ENCODE measurements around the gene LTBP4.

LTBP4 gene

DNA sequence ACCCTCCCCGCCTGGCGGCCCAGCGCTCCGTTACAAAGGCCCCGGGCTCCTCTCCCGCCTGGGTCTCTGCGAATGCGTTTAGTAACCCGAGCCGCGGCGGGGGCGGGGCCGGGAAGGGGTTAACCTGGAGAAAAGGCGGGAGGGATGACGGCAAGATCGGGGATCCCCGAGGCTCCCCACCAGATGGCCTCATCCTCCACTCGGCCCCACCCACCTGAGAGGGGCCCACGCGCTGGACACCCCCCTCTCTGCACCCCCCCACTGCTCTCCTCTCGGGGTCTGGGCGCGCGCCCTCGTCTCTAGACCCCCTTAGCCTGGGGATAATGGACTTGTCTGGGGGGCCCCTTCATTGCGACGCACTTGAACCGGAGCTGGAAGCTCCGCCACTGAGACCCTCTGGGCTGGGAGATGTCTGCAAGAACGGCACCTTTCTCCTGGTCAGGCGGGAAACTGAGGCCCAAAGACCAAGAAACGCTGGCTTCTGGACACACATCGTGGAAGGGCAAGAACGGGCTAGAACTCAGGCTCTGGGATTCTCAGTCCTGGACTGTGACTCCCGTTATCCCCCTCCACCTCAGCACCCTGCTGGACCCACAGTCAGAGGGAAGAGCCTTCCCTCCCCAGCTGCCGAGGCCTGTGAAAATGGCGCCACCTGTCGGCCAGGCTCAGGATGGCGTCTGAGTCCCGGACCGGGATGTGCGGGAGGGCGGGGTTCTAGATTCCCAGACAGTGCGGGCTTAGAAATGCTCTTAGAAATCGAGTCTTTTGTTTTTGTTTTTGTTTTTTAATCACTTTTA, 2.9 kb upstream of the LTBP4 start:
- Histone ChIP-seq H3K4me2 (peak overlapping the region; percentile 93 to 100 (median 98)), H3K27ac (0 out of 22 replicates have a peak overlapping the region, but pooled peaks of 1 of the 11 experiments have one; percentile 22), H3K4me1 (peaks cover 60 to 80% (median 76%) of the 10 kb centered on the region in 10 experiments), H3K36me3 (no peaks in the 10 kb centered on the region), H4K20me1 (peaks cover 0 to 13% (median 0%) of the 10 kb centered on the region in 11 experiments; a peak in 3 of 22 replicates), H3K27me3 (peaks cover 26 to 49% (median 33%) of the 10 kb centered on the region in 11 experiments), H3K9me3 (replicated peaks in 1 of 11) (no peaks in the 10 kb centered on the region), H3K4me3 (peak overlapping the region; percentile 32 to 59 (median 48); a peak in 19 of 20 replicates), H3K9ac (peak overlapping the region in 4 of 11 experiments; percentile 42 to 63 (median 50); a peak in 8 of 22 replicates)
- TF ChIP-seq Cebpa-rat (IDR thresholded peaks at IDR 0.05): no peak

DNA sequence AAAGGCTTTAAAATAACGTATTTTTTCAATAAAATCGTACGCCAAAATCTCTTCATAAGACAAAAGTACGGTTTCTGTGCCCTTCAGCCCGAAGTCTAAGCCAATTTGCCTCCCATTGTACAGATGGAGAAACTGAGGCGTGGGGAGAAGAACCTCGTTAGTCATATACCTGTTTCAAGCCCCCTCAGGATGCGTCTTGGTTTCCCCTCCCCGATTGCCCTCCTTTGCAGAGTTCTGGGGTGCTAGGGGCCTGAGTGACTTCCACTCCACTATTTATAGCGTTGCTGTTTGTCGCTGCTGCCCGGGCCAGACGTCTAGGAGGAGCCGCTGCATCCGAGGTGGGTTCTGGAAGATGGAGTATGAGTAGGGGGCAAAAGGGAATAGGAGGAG, 2.3 kb upstream of the LTBP4 start:
- Histone ChIP-seq H3K9ac (peak overlapping the region in 6 of 11 experiments; percentile 53 to 86 (median 82); a peak in 5 of 22 replicates), H3K4me3 (peak overlapping the region in 8 of 10 experiments; percentile 57 to 78 (median 70); a peak in 10 of 20 replicates), H3K4me1 (peaks cover 62 to 78% (median 75%) of the 10 kb centered on the region in 10 experiments), H3K4me2 (peak overlapping the region; percentile 93 to 100 (median 99)), H3K27me3 (peaks cover 26 to 49% (median 33%) of the 10 kb centered on the region in 11 experiments), H3K36me3 (no peaks in the 10 kb centered on the region), H4K20me1 (peaks cover 0 to 13% (median 0%) of the 10 kb centered on the region in 11 experiments; a peak in 3 of 22 replicates), H3K9me3 (replicated peaks in 1 of 11) (no peaks in the 10 kb centered on the region), H3K27ac (peak overlapping the region in 2 of 11 experiments; percentile 14 to 75; a peak in 3 of 22 replicates)
- TF ChIP-seq Cebpa-rat (IDR thresholded peaks at IDR 0.05): no peak

DNA sequence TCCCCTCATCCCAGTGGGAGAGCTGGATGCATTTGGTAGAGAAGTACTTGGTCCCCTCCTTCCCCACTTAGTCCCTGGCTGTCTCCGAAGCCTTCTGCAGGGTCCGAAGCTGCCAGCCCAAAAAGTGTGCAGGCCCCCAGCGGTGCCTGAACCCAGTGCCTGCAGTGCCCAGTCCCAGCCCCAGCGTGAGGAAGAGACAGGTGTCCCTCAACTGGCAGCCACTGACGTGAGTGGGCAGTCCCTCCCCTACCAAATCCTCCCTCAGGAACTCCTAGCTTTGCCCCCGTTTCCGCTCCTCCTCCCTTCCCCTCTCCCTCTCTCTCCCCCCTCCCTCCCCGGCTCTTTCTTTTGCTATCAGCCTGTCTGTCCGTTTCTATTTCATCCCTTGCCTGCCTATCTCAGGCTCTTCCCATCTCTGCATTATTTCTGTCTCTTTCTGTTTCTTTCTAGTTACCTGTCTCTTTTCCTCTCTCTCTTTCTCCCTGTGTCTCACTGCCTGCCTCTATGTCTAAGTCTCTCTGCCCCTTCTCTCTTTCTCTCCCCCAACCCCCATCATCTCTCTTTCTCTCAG, 1.8 kb upstream of the LTBP4 start:
- Histone ChIP-seq H3K36me3 (no peaks in the 10 kb centered on the region), H3K27me3 (peaks cover 26 to 49% (median 33%) of the 10 kb centered on the region in 11 experiments), H3K9me3 (replicated peaks in 1 of 11) (no peaks in the 10 kb centered on the region), H3K4me1 (peaks cover 65 to 76% (median 73%) of the 10 kb centered on the region in 10 experiments), H3K9ac (peak overlapping the region in 9 of 11 experiments; percentile 51 to 86 (median 76); a peak in 19 of 22 replicates), H3K4me3 (peak overlapping the region in 9 of 10 experiments; percentile 57 to 78 (median 71); a peak in 18 of 20 replicates), H3K27ac (peak overlapping the region in 8 of 11 experiments; percentile 40 to 75 (median 60); a peak in 12 of 22 replicates), H3K4me2 (peak overlapping the region; percentile 93 to 100 (median 99)), H4K20me1 (peaks cover 0 to 14% (median 0%) of the 10 kb centered on the region in 11 experiments; a peak in 6 of 22 replicates)
- TF ChIP-seq Cebpa-rat (IDR thresholded peaks at IDR 0.05): no peak

DNA sequence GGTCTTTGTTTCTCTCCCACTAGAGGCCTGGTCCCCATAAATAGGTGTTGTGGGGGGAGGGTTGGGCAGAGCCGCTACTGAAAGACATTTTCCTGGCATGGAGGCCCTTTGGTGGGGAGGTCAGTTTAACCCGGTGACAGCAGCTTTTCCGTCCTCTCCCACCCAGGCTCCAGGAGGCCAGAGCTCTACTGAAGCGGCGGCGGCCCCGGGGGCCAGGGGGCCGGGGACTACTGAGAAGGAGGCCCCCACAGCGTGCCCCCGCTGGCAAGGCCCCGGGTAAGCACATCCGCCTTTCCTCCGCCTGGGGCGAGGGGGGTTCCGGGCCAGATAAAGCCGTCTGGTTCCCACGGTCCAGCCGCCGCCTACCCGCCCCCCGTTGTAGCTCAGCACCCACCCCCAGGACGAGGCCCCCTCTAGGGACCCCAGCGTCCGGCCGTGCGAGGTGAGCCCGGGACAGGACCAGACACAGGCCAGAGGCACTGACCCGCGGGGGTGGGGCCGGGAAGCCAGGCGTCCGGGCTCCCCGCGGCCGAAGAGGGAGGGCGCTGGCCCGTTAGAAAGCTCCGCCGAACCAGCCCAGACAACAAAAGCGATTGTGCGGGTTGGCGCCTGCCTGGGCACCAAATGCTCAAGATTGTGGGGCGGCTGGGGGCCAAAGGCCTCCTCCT, 1.1 kb upstream of the LTBP4 start:
- H4K20me1 ChIP-seq: peaks cover 0 to 21% (median 0%) of the 10 kb centered on the region in 11 experiments; a peak in 6 of 22 replicates
- H3K4me2 ChIP-seq: peak overlapping the region; percentile 93 to 100 (median 99)
- no peaks in the 10 kb centered on the region for H3K9me3 ChIP-seq (replicated peaks in 1 of 11)
- H3K36me3 ChIP-seq: no peaks in the 10 kb centered on the region
- H3K4me3 ChIP-seq: peak overlapping the region; percentile 55 to 78 (median 70)
- peaks cover 66 to 76% (median 73%) of the 10 kb centered on the region in 10 experiments for H3K4me1 ChIP-seq
- no peak for TF ChIP-seq Cebpa-rat (IDR thresholded peaks at IDR 0.05)
- H3K9ac ChIP-seq: peak overlapping the region in 10 of 11 experiments; percentile 48 to 86 (median 67); a peak in 20 of 22 replicates
- H3K27me3 ChIP-seq: peaks cover 26 to 49% (median 33%) of the 10 kb centered on the region in 11 experiments
- peak overlapping the region in 8 of 11 experiments; percentile 40 to 75 (median 60); a peak in 13 of 22 replicates for H3K27ac ChIP-seq

DNA sequence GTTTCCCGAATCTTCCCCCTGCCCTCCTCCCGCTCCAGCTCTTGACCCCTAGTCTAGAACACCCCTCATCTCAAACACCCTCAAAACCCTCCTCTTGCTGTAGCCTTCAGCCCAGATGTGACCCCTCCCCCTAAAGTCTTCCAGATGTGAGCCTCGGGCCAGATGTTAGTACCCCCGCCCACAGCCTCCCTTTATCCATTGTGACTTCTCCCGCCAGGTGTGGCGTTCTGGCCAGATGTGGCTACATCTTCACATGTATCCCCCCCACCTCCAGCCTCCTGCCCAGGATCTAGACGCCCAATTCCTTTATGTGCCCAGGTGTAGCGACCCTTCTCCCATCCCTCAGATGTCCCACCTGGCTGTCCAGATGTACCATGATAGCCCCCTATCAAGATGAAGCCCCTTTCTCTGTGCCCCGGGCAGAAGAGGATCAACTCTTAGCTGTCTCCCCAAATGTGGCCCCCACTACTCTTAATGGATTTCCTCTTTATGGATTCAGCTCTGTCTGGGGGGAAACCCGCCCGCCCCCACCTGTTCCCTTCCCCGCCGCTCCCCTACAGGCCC, 517 bp upstream of the LTBP4 start:
- H3K36me3 ChIP-seq: no peaks in the 10 kb centered on the region
- H3K27ac ChIP-seq: peak overlapping the region in 8 of 11 experiments; percentile 40 to 75 (median 60); a peak in 13 of 22 replicates
- H3K9me3 ChIP-seq (replicated peaks in 1 of 11): no peaks in the 10 kb centered on the region
- H3K9ac ChIP-seq: peak overlapping the region in 10 of 11 experiments; percentile 48 to 86 (median 67); a peak in 18 of 22 replicates
- H3K4me3 ChIP-seq: peak overlapping the region; percentile 55 to 78 (median 70)
- peaks cover 26 to 47% (median 28%) of the 10 kb centered on the region in 11 experiments for H3K27me3 ChIP-seq
- peak overlapping the region; percentile 93 to 100 (median 99) for H3K4me2 ChIP-seq
- peaks cover 65 to 78% (median 75%) of the 10 kb centered on the region in 10 experiments for H3K4me1 ChIP-seq
- H4K20me1 ChIP-seq: peaks cover 0 to 21% (median 0%) of the 10 kb centered on the region in 11 experiments; a peak in 6 of 22 replicates
- TF ChIP-seq Cebpa-rat (IDR thresholded peaks at IDR 0.05): no peak

DNA sequence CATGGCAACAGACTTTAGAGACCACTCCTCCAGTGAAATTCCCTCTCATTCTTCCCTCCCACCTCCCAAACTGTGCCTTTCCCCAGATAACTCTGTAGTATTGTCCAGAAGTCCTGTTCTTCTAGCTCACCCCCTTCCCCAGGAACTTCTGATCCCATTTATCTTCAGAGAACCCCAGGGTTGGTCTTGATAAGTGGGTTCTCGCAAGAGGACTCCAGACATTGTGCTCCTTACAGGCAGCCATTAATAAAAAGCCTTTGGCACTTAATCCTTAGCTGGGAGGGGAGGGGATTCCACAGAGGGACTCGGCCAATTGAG, 1.9 kb downstream of the LTBP4 start:
- peak overlapping the region; percentile 50 to 78 (median 64) for H3K4me3 ChIP-seq
- H3K36me3 ChIP-seq: no peaks in the 10 kb centered on the region
- no peaks in the 10 kb centered on the region for H3K9me3 ChIP-seq (replicated peaks in 1 of 11)
- peak overlapping the region; percentile 93 to 100 (median 100) for H3K4me2 ChIP-seq
- H3K9ac ChIP-seq: peak overlapping the region; percentile 51 to 88 (median 71); a peak in 21 of 22 replicates
- H3K27ac ChIP-seq: peak overlapping the region in 10 of 11 experiments; percentile 32 to 84 (median 59); a peak in 19 of 22 replicates
- no peak for TF ChIP-seq Cebpa-rat (IDR thresholded peaks at IDR 0.05)
- H3K4me1 ChIP-seq: peaks cover 60 to 87% (median 81%) of the 10 kb centered on the region in 10 experiments
- peaks cover 5 to 27% (median 6%) of the 10 kb centered on the region in 11 experiments for H3K27me3 ChIP-seq
- peaks cover 0 to 21% (median 0%) of the 10 kb centered on the region in 11 experiments; a peak in 6 of 22 replicates for H4K20me1 ChIP-seq

DNA sequence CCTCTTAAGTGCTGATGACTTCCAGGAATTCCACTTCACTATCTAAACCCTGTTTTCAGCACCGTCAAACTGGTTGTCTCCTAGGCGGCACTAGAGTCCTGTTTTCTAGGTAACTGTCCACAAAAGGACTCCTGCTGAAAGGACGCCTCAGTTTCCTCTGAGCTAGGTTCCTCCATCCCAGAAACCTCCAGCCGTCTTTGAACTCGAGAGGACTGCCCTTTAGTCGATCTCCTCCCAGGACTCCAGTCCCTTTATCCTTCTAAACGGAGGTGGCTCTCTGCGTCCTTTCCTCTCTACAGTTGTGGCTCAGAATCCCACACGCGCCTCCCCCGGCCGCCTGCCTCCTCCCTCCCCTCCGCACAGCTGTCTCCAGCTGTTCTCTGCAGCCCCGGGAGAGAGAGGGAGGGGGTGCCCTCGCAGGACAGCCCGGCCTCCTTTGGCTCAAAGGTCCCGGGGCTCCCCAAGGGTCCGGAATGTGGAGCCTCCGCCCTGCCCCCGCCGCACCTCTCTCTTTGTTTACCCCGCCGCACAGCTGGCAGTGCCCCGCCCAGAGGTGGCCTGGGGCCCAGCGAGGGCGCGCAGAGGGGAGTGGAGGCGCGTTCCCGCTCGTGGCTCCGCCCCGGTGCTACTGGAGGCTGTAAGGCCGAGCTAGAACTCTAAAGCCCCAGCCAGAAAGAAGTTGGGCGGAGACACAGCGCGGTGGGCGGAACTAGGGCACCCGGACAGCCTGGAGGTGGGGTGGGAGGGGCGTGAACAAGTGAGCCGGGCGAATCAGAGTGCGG, 2.4 kb downstream of the LTBP4 start:
- H3K27me3 ChIP-seq: peaks cover 0 to 22% (median under 1%) of the 10 kb centered on the region in 11 experiments; a peak in 12 of 22 replicates
- no peaks in the 10 kb centered on the region for H3K9me3 ChIP-seq (replicated peaks in 1 of 11)
- peaks cover 55 to 86% (median 77%) of the 10 kb centered on the region in 10 experiments for H3K4me1 ChIP-seq
- no peak for TF ChIP-seq Cebpa-rat (IDR thresholded peaks at IDR 0.05)
- H3K9ac ChIP-seq: peak overlapping the region; percentile 51 to 88 (median 71)
- peak overlapping the region; percentile 50 to 78 (median 62) for H3K4me3 ChIP-seq
- peak overlapping the region in 10 of 11 experiments; percentile 32 to 84 (median 59); a peak in 19 of 22 replicates for H3K27ac ChIP-seq
- H4K20me1 ChIP-seq: peaks cover 0 to 21% (median 0%) of the 10 kb centered on the region in 11 experiments; a peak in 6 of 22 replicates
- peak overlapping the region; percentile 93 to 100 (median 100) for H3K4me2 ChIP-seq
- no peaks in the 10 kb centered on the region for H3K36me3 ChIP-seq

Data from BLaER1 treated with 17β-estradiol and CSF1 and Interleukin-3, amounts not matched to agents 10 nM and 100 nM (cell line).